AG10803 (cell line): ENCODE data around the gene GORASP1.
A peak's percentile ranks its signal among the peaks of the same experiment; 100 is the strongest.

ENCODE experiments used
- DNase-seq: peaks from one replicate; pipeline ENCODE4 v3.0.0; 2010; ENCODE audit warnings: low read depth
- H3K4me3 ChIP-seq: 2 replicates; pipeline ENCODE4 v1.5.1; 2011; ENCODE audit warnings: mild to moderate bottlenecking, low read length, control low read depth
- TF ChIP-seq, protein P1 (sequence below): conservative IDR thresholded peaks from 2 replicates; pipeline ENCODE4 v1.5.1; 2011; ENCODE audit warnings: mild to moderate bottlenecking, low read length, control low read depth, inconsistent platforms

GORASP1 gene

DNA sequence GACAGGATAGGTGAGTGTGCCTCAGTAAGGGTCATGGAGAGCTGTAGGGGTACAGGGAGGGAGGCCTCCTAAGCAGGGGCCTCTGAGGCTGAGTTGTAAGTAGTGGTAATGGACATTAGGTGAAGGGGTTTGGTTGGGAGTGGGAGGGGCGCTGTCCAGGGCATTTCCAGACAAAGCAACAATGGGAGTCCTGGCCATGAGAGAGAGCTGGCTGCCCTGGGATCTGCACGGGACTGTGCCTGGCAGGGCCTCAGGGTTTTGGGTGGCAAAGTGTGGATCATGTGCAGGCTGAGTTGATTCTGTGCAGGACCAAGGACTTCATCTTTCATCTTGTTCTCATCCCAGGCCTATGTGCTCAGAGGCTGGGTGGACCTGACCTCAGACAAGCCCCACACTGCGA lies 4.7 kb upstream of the GORASP1 start:
- no peak overlapping the region for H3K4me3 ChIP-seq
- TF ChIP-seq, protein P1, sequence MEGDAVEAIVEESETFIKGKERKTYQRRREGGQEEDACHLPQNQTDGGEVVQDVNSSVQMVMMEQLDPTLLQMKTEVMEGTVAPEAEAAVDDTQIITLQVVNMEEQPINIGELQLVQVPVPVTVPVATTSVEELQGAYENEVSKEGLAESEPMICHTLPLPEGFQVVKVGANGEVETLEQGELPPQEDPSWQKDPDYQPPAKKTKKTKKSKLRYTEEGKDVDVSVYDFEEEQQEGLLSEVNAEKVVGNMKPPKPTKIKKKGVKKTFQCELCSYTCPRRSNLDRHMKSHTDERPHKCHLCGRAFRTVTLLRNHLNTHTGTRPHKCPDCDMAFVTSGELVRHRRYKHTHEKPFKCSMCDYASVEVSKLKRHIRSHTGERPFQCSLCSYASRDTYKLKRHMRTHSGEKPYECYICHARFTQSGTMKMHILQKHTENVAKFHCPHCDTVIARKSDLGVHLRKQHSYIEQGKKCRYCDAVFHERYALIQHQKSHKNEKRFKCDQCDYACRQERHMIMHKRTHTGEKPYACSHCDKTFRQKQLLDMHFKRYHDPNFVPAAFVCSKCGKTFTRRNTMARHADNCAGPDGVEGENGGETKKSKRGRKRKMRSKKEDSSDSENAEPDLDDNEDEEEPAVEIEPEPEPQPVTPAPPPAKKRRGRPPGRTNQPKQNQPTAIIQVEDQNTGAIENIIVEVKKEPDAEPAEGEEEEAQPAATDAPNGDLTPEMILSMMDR, result no peak
- no peak for DNase-seq

DNA sequence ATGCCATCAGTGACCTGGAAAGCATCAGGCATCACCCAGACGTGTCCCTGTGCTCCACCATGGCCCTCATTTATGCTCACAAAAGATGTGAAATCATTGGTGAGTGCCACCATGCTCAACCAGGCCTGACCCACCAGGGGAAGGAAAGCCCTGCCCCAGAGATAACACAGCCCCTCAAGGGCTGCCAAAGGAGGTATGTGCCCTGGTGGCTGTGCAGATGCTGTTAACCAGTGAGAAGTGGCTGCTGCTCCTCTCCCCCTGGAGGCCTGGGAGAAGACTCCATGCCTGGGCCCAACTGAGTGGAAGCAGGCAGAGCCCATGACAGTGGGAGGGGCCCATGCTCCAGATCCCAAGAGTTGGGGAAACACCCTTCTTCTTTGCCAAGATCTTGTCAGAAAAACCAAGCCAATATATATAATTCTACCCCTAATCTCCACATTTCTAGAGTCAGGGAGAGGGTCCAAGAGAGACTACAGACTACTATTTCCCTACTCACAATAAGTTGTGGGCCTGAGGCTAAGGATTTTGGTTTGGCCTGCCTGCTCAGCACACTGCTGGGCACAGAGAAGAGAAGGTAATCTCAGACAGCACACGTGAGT lies 2.7 kb upstream of the GORASP1 start:
- TF ChIP-seq, protein P1, result no peak
- no peak overlapping the region for H3K4me3 ChIP-seq
- no peak for DNase-seq

GRCh38 chr3:39109086-39109485 lies 1.7 kb upstream of the GORASP1 start:
- H3K4me3 ChIP-seq, result no peak overlapping the region
- TF ChIP-seq, protein P1, result no peak
- no peak for DNase-seq

DNA sequence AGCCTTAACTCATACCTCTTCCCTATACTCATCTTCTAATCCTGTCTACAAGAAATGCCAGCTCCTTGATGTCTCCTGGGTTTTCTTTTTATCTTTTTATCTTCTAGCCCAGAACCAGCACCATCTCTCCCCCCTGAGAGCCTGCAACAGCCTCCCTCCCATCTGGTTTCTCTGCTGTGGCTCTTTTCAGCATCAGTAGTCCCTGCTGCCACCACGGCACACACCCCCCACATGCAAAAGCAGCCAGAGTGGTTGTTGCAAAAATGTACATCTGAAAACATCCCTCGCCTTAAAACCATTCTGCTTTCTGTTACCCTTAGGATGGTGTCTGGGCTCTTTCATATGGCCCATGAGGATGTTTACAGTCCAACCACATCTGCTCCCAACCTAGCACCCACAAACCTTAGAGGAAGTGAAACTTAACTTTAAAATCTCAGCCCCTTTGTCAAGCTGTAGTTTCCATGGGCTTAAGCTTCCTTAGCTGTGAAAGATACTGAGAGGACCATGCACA lies 828 bp upstream of the GORASP1 start:
- TF ChIP-seq, protein P1, result no peak
- DNase-seq, result no peak
- peak overlapping the region; percentile 95 for H3K4me3 ChIP-seq

DNA sequence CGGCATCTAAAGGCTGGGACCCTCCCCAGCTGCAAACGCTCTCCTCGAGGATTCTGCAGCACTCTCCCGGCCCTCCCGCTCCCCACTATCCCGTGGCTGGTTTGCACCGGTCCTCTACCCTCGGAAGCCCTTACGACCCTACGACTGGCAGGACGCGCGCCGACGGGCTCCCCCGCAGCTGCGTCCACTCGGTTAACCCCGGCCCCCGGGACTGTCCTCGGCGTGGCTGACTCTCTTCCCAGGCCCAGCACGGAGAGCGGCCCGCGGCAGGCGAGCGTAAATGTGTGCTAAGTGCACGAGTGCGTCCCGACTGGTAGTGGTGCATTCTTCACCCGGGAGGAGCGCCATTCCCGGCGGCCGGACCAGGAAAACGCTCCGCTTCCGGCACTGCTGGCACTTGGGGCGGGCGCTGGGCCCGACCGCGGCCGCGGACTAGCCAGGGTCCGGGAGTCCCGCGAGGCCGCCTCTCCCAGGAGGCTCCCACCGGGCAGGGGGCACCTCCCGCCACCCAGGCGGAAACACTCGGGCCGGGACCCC lies 508 bp downstream of the GORASP1 start:
- TF ChIP-seq, protein P1, result 0 out of 2 replicates have a peak, but pooled peaks have one; percentile 5
- DNase-seq, result peak; percentile 62
- peak overlapping the region; percentile 95 for H3K4me3 ChIP-seq

DNA sequence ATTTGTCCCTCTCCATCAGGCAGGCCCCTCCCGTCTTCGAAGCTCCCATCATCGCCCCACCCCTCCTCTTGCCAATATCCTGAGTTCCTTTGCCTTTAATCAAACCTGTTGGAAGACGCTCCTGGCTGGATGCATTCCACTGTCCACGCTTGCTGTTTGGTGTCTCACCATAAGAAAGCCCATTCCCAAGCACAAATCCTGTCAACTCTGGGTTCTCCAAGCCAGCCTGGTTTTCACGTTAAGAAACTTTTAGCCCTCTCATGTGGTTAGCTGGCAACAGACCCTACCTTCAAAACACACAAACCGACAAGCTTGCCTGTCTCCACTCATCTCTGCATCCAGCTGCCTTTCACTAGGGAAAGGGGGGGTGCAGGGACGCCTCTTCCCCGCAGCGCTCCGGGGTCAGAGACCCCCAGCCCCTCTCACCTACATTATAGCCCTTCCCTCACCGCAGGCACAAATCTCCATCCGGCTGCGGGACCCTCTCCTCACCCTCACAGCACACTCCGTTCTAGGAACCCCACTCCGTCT lies 1.1 kb downstream of the GORASP1 start:
- TF ChIP-seq, protein P1, result no peak
- peak overlapping the region; percentile 95 for H3K4me3 ChIP-seq
- peak; percentile 49 for DNase-seq

DNA sequence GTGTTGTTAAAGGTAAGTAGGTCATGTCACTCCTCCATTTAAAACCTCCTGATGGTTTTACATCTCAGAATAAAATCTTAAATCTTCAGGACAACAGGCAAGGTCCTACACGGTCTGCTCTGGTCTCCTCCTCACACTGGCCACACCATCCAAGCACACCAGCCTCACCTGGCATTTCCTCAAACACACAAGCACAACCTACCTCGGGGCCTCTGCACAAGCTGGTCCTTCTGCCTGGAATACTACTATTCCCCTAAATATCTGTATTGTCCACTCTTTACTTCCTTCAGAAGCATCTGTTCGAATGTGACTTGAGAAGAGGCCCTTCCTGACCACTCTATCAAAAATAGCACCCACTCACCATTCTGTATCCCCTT lies 1.8 kb downstream of the GORASP1 start:
- H3K4me3 ChIP-seq, result peak overlapping the region; percentile 95
- no peak for DNase-seq
- TF ChIP-seq, protein P1, result no peak
